ENCODE data around the gene KAT8. TPM values are rescaled to one million over a fixed set of nuclear protein-coding genes. Genes with fewer than 3 reads are reported as not detected.

KAT8 gene
- total and polyA plus RNA-seq, 2 experiments from 2014 or later = 33.9 to 44.2 TPM

DNA sequence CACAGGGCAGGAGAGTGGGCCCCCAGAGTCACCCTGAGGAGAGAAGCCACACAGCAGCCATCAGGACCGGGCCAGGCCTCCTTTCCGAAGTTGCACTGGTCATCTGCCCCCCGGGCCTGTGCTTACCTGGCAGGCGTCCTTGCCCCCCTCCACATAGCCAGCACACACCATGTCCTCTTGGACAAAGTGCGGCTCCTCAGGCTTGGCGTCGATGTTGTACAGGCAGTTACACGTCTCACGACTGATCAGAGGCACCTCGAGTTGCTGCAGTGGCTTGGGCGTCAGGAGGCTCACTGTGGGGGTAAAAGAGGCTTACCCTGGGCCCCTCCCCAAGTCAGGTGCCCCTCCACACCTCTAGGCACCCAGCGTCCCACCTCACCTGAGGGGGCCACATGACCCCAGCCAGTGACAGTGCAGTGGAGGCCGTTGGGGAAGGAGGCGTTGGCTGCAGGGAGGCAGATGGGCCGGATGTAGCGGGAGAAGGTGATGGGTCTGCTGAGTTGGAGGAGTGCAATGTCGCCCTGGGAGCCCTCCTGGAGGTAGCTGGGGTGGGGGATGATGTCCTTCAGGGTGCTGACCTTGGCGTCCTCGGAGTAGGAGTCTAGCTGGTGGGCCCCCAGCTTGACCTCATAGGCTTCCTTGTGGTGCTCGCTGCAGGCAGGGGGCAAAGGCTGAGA is 15.0 kb downstream of the KAT8 start:
- peaks cover 57% of the 10 kb centered on the region for H3K4me1 ChIP-seq (ENCODE audit: insufficient read depth)
- H3K9me3 ChIP-seq (ENCODE audit: low read depth) = no peaks in the 10 kb centered on the region
- H3K36me3 ChIP-seq (replicated peaks; ENCODE audit: insufficient read depth, low read depth) = no peaks in the 10 kb centered on the region
- peaks cover 4% of the 10 kb centered on the region for H4K20me1 ChIP-seq (ENCODE audit: insufficient read depth, poor library complexity, severe bottlenecking)
- H3K27ac ChIP-seq = peak overlapping the region; percentile 98
- H3K79me2 ChIP-seq = peaks cover 28% of the 10 kb centered on the region
- peak; percentile 7 for DNase-seq (ENCODE audit: low spot score)
- H3K9me2 ChIP-seq (replicated peaks; ENCODE audit: insufficient read depth) = no peaks in the 10 kb centered on the region
- TF ChIP-seq, protein P1, sequence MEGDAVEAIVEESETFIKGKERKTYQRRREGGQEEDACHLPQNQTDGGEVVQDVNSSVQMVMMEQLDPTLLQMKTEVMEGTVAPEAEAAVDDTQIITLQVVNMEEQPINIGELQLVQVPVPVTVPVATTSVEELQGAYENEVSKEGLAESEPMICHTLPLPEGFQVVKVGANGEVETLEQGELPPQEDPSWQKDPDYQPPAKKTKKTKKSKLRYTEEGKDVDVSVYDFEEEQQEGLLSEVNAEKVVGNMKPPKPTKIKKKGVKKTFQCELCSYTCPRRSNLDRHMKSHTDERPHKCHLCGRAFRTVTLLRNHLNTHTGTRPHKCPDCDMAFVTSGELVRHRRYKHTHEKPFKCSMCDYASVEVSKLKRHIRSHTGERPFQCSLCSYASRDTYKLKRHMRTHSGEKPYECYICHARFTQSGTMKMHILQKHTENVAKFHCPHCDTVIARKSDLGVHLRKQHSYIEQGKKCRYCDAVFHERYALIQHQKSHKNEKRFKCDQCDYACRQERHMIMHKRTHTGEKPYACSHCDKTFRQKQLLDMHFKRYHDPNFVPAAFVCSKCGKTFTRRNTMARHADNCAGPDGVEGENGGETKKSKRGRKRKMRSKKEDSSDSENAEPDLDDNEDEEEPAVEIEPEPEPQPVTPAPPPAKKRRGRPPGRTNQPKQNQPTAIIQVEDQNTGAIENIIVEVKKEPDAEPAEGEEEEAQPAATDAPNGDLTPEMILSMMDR (IDR thresholded peaks at IDR 0.05; ENCODE audit: poor library complexity) = no peak
- TF ChIP-seq EZH2phosphoT487 (IDR thresholded peaks at IDR 0.05; ENCODE audit: low read depth, severe bottlenecking, unreplicated experiment) (no peak), EZH2 (IDR thresholded peaks at IDR 0.05; ENCODE audit: borderline replicate concordance) (no peak)
- no peak overlapping the region for H3K4me3 ChIP-seq
- WGBS (ENCODE audit: low lambda C conversion rate, missing lambda C conversion rate) = 92% methylated on average over 20 of the region's 20 CpGs
- no peak overlapping the region for H2AFZ ChIP-seq
- no peaks in the 10 kb centered on the region for H3K27me3 ChIP-seq
- H3K4me2 ChIP-seq = peak overlapping the region; percentile 76

DNA sequence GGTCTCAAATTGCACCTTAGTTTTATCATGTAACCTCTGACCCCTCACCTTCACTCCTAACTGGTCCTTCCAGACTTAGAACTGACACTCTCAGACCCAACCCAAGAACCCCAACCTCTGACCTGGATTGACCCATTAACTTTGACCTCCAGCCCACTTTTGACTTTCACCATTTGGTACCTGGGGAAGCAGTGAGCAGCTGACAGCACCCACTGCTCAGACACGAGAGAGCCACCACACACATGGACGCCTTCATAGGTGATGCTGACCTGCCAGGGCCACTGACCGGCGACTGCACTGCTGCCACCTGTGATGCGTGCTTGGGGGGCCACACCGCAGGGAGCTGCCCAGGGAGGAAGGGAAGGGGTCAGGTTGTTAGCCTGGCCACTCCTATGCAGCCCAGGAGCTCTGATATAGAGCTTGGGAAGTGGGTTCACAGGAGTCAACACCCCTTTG is 15.6 kb downstream of the KAT8 start:
- peak overlapping the region; percentile 98 for H3K27ac ChIP-seq
- H3K36me3 ChIP-seq (replicated peaks; ENCODE audit: insufficient read depth, low read depth) = no peaks in the 10 kb centered on the region
- TF ChIP-seq, protein P1 (IDR thresholded peaks at IDR 0.05; ENCODE audit: poor library complexity) = no peak
- TF ChIP-seq EZH2phosphoT487 (IDR thresholded peaks at IDR 0.05; ENCODE audit: low read depth, severe bottlenecking, unreplicated experiment) (no peak), EZH2 (IDR thresholded peaks at IDR 0.05; ENCODE audit: borderline replicate concordance) (no peak)
- no peak overlapping the region for H2AFZ ChIP-seq
- H3K4me2 ChIP-seq = peak overlapping the region; percentile 76
- no peaks in the 10 kb centered on the region for H3K27me3 ChIP-seq
- H3K9me3 ChIP-seq (ENCODE audit: low read depth) = no peaks in the 10 kb centered on the region
- peaks cover 55% of the 10 kb centered on the region for H3K4me1 ChIP-seq (ENCODE audit: insufficient read depth)
- H3K9me2 ChIP-seq (replicated peaks; ENCODE audit: insufficient read depth) = no peaks in the 10 kb centered on the region
- WGBS (ENCODE audit: low lambda C conversion rate, missing lambda C conversion rate) = 88% methylated on average over 6 of the region's 6 CpGs
- no peak overlapping the region for H3K4me3 ChIP-seq
- peaks cover 4% of the 10 kb centered on the region for H4K20me1 ChIP-seq (ENCODE audit: insufficient read depth, poor library complexity, severe bottlenecking)
- peaks cover 28% of the 10 kb centered on the region for H3K79me2 ChIP-seq
- DNase-seq (ENCODE audit: low spot score) = no peak

DNA sequence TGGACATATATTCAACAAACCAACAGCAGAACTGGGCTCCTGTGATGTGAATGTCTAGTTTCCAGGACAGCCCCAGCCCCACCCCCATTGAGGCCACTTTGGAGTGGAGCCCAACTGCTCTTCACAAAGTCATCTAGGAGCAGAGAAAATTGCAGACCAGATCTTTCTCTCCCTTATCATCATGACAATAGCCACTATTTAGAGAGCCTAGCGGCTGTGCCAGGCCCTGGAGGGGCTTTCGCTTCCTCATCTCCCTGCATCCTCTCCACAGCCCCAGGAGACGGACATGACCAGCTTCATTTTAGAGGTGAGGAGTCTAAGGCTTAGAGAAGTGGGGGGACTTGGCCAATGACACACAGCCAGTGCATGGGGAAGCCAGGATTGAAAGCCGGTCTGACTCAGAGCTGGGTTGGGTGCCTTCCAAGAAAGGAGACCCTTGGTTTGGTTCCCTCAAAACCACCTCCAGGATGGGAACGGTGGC is 16.7 kb downstream of the KAT8 start:
- Histone ChIP-seq H3K4me1 (ENCODE audit: insufficient read depth) (peaks cover 56% of the 10 kb centered on the region), H2AFZ (no peak overlapping the region), H4K20me1 (ENCODE audit: insufficient read depth, poor library complexity, severe bottlenecking) (peaks cover 4% of the 10 kb centered on the region), H3K9me2 (replicated peaks; ENCODE audit: insufficient read depth) (no peaks in the 10 kb centered on the region), H3K4me3 (peak overlapping the region; percentile 83), H3K27me3 (no peaks in the 10 kb centered on the region), H3K79me2 (peaks cover 28% of the 10 kb centered on the region), H3K4me2 (peak overlapping the region; percentile 76), H3K9me3 (ENCODE audit: low read depth) (no peaks in the 10 kb centered on the region), H3K36me3 (replicated peaks; ENCODE audit: insufficient read depth, low read depth) (no peaks in the 10 kb centered on the region), H3K27ac (peak overlapping the region; percentile 98)
- WGBS (ENCODE audit: low lambda C conversion rate, missing lambda C conversion rate) = 35% methylated on average over 5 of the region's 5 CpGs
- TF ChIP-seq, protein P1 (IDR thresholded peaks at IDR 0.05; ENCODE audit: poor library complexity) = no peak
- TF ChIP-seq EZH2 (IDR thresholded peaks at IDR 0.05; ENCODE audit: borderline replicate concordance) (no peak), EZH2phosphoT487 (IDR thresholded peaks at IDR 0.05; ENCODE audit: low read depth, severe bottlenecking, unreplicated experiment) (no peak)
- peak; percentile 30 for DNase-seq (ENCODE audit: low spot score)

All from hepatocyte (in vitro differentiated cells).